Measurements from ENCODE around the gene MYCBPAP.
A peak's percentile ranks its signal among the peaks of the same experiment; 100 is the strongest.

Gene MYCBPAP

DNA sequence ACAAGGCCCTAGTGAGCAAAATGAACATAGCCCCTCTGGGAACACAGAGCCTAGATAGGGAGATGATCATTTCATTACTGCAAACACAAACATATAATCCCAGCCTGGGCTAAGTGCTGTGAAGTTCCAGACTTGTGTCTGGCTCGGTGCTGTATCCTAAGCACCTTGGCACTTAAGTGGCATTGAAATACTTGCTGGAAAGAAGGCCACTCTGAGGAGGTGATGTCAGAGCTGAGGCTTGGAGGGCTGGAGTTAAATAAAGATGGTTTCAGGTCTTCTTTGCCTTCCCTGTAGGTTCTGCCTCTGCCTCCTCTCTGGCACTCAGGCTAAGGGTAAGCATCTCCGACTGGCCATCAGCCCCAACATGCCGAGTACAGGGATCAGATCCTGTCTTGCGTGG is 49.9 kb downstream of the MYCBPAP start:
- DNase-seq (ENCODE audit: low spot score) = no peak

DNA sequence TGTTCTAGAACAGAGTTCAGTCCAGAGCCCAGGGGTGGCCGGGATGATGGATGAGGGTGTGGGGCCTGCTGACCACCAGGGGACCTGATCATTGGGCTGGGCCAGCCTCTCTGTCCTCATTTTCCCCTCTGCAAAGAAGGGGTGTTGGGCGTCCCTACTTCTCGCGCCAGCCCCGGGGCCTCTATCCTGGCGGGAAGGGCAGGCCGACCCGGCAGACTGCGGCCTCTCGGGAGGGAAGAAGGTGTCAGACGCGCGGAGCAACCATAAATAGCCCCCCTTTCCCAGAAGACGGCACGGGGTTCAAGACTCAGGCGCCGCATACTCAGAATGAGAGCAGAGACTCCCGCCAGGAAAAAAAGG is 50.3 kb downstream of the MYCBPAP start:
- DNase-seq (ENCODE audit: low spot score) = no peak

DNA sequence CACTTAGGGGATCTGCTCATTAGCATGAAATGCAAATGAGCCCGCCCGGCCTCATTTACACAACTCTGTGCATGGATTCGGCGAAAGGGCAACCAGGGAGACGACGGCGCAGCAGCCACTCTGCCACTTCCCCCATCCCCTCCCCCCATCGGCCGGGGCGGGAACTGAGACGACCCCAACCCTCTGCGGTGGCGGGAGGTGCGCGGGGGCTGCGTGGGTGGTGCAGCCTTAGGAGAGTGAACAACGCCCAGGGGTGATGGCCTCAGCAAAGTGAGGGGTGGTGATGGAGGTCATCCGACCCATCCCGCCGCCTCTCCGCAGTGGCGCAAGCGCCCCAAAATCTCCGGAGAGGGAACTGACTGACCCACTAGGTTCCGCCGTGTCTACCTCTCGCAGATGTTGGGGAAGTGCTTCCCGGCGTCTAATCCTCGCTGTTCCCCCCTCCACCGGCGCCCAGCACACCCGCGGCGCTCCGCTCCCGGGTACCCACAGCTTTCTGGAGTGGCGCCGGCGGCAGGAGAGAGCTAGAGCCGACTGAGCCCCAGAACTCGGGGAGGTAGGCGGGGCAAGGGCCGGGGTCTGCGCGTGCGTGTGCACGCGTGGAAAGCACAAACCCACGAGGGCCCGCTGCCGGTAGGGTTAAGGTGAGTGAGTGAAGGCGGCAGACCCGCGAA is 50.8 kb downstream of the MYCBPAP start:
- DNase-seq (ENCODE audit: low spot score) = no peak

DNA sequence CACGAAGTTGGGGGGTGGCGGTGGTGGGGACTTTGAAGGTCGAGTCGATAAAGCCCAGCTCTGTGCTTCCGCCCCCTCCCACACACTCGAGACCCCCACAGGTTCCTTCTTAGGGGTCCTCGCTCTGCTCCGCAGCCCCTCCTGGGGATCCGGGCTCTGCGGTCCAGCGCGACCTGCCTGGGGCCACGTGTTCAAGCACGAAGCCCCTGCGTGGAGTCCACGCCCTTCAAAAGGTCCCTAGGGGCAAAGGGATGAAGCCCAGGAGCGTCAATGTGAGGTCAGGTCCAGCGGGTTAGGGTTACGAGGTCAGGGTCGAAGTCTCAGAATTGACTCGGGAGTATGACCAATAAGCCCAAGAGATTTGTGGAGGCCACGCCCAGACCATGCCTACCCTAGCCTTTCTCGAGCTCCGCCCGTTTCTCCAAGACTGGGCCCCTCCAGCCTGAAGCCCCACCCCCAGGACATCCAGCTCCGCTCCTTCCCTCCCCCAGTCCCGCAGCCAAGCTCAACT is 51.5 kb downstream of the MYCBPAP start:
- no peak for DNase-seq (ENCODE audit: low spot score)

DNA sequence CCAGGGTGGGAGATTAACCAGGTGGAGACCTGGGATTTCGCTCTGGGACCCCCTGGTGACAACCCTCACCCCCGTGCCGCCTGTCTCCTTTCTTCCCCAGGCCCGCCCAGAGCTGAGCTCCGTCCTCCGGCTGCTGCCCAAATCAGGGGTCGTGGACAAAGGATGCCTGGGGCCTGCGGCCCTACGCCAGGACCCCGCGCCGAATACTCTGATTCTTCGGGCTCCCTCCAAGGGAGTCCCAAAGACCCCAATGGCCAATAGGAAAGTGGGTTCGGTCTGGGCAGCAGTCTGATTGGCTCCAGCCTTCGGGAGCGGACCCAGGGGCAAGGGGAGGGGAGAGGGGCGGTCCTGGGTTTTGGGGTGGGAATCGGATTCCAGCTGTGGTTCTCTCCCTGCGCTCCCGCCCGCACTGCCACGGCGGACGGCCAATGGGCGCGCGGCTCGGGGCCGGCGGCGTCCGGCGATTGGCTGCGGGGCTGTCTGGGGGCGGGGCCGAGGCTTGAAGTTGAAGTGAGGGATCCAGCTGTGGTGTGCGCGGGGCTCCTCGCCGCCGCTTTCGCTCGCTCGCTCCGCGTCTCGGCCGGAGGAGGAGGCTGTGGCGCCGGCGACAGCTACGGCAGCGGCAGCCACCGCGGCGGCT is 52.1 kb downstream of the MYCBPAP start, which contains the start of gene CACNA1G:
CACNA1G (plus strand) TSS at position 531 of the 640 bp plus-strand sequence. CDS start 745 bp downstream, outside the sequence.
- DNase-seq (ENCODE audit: low spot score) = peak; percentile 99

DNA sequence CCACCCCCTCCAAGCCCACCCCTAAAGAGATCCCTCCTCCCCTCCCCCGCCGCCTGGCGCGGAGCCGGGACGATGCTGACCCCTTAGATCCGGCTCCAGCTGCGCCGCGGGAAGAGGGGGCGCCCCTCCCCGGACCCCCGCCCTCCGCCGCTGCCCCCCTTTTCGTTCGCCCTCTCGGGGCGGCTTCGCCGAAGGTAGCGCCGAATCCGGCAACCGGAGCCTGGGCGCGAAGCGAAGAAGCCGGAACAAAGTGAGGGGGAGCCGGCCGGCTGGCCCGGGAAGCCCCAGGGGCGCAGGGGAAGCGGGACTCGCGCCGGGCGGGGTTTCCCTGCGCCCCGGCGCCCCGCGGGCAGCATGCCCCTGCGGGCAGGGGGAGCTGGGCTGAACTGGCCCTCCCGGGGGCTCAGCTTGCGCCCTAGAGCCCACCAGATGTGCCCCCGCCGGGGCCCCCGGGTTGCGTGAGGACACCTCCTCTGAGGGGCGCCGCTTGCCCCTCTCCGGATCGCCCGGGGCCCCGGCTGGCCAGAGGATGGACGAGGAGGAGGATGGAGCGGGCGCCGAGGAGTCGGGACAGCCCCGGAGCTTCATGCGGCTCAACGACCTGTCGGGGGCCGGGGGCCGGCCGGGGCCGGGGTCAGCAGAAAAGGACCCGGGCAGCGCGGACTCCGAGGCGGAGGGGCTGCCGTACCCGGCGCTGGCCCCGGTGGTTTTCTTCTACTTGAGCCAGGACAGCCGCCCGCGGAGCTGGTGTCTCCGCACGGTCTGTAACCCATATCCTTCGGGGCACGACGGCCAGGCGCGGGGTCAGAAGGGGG is 52.9 kb downstream of the MYCBPAP start:
- no peak for DNase-seq (ENCODE audit: low spot score)

DNA sequence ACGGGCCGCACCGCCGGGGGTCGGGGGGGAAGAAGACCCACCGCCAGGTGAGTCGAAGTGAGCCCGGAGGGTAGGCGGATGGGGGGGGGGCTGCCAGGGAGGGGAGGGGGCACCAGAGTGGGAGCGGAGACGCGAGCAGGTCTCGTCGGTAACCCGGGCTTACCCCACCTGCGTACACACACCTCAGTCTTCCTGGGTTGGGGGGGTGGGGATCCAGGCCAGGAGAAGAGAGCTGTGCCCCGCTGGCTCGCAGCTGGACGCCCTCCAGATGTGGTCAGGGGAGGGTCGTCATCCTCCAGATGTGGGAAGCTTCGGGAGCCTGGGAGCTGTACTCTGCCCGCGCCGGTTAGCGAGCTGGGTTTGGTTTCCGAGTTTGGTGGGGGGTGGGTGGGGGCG is 53.5 kb downstream of the MYCBPAP start:
- DNase-seq (ENCODE audit: low spot score) = no peak

DNA sequence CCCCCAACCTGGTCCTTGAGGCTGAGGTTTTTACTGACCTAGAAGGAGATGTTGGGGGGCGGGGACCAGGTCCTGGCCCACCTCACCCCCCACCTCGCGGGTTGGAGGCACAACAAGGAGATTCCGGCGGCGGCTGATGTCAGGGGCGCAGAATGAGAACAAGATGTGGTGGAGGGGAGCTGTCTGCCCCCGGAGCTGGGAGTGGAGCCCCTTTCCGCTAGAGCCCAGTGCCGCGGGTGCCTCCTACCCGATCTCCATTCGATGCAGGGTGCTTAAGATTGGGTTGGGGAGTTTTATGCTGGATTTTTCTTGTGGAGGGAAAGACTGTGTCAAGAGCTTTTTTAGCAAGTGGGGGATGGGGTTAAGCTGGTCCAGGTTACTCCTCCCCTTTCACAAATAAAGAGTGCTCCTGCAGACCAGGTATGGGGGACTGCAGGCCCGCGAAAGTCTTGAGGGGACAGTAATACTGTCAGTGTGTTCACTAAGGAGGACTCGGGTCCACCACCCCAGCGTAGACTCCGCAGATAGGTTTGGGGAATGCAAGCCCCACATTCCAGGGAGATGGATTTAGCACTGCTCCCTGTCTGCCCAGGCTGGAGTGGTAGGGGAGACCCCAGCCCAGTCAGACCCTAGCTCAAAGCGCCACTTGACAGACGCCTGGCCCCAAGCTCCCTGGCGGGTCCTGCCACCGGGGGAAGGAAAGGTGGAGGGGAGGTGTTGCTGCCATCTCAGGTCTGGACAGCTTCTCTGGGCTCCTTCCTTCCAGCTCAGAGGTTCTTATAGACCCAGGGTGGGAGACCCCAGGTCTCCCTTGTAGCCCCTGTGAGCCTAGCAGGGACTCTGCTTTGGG is 54.2 kb downstream of the MYCBPAP start:
- DNase-seq (ENCODE audit: low spot score) = no peak

DNA sequence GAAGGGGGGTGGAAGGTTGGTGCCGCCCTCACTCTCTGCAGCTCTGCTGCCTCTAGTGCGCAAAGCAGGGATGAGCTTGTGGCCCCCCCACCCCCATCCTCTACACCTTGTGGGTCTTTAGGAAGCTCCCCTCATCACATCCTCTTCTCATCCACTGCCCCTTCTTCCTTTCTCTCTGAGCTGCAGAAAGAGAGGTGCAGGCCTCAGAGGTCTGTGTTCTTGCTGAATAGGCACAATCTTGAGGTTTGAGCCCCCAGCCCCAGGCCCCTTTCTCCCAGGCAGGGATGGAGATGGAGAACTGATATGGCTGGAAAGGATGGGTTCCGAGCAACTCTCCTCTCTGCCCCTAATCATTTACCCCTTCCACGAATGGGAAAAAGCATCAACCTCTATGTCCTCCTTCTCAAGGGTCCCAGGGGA is 54.9 kb downstream of the MYCBPAP start:
- DNase-seq (ENCODE audit: low spot score) = no peak

DNA sequence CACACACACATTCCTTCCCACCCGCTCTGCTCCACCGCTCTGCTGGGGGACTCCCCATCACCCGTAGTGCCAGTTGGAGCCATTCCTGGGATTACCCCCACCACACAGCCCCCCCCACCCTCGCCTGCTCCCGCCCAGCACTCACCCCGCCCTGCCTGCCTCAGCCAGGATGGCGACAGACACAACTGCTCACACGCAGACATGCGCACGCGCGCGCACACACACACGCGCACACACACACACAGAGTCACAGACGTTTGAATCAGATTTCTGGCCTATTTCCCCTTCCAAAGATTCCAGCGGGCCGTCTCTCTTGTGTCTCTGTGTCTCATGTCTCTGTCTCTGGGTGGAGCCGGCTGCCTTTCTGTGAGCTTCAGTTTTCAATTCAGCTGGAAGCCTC is 56.7 kb downstream of the MYCBPAP start:
- peak; percentile 76 for DNase-seq (ENCODE audit: low spot score)

DNA sequence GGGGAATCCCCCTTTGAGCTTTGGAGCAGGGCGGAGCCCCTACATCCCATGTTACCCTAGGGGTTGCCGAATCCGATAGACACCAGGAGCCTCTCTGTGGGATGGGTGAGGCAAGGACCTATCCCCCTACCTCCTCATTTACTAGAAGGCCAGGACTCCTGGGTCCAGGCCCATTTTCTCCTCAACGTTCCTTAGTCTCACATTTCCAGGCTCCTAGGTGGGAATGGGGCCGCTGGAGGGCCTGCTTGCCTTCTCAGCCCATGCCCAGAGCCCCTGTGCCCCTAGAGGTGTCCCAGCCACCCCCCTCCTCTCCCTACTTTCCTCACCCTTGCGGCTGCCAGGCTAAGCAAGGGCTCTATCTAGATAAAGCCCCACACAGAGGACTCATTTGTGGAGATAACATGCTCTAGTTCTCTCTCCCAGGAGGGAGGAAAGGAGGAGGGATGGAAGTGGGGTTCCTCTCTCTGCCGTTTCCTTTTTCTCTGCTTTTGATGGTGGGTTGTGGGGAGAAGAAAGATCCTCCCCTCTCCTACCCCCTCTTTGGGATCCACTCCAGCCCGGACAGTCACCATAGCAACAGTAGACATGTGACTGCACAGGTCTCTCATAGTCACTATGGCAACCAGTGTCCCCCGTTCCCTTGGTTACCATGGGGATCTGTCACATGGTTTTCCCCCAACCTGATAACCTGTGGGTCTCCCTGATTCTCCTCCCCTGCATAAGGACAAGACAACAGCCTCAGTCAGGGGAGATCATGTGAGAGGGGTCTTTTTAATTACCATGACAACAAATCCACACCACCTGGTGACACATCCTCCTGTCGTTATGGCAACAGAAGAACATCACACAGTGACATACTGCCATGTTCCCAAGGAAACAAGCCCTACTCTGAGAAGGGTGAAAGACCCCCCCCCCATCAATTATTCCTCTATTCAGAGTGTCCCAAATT is 57.4 kb downstream of the MYCBPAP start:
- DNase-seq (ENCODE audit: low spot score) = no peak

DNA sequence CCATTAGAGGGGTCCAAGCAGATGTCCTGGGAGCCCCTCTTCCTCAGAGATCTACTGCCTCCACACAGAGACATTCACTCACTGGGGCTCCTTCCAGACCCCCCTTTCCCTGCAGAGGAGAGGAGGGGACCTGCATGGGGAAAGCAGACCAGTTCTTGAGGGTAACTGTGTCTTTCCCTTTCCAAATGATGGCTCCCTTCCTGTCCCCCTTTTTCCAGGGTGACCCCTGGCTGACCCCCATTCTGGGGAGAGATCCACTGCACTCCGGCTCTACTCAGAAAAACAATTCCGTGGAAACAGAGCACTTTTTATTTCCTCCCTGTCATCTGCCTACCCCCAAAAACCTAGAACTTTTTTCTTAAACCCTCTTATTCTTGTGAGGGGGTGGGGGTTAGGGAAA is 58.6 kb downstream of the MYCBPAP start:
- no peak for DNase-seq (ENCODE audit: low spot score)

DNA sequence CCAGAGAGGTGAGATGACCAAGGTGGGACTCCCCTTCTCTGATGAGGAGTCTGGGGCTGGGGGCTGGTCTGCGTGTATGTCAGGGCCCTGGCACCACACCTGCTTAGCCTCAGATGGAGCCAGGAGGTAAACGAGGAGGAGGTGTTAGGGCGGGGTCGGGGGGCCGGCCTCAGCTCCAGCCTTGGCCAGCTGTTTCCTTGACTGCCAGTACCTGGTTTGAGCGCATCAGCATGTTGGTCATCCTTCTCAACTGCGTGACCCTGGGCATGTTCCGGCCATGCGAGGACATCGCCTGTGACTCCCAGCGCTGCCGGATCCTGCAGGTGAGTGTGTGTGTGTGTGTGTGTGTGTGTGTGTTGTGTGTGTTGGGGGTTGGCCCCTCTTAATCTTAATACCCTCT is 60.4 kb downstream of the MYCBPAP start:
- DNase-seq (ENCODE audit: low spot score) = no peak

DNA sequence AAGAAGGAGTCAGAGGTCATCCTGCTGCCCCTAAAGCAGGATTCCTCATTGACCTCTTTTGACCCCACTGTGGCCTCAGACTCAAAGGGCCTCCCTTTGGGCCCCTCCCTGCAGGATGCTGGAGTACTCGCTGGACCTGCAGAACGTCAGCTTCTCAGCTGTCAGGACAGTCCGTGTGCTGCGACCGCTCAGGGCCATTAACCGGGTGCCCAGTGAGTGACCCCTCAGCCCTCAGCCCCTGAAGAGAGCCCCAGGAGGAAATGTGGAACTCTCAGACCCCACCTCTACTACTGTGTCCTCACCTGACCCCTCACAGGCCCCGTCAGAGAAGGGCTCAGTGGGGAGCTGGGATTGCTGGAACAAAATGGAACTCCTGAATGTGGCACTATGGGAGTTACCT is 61.4 kb downstream of the MYCBPAP start:
- DNase-seq (ENCODE audit: low spot score) = no peak

DNA sequence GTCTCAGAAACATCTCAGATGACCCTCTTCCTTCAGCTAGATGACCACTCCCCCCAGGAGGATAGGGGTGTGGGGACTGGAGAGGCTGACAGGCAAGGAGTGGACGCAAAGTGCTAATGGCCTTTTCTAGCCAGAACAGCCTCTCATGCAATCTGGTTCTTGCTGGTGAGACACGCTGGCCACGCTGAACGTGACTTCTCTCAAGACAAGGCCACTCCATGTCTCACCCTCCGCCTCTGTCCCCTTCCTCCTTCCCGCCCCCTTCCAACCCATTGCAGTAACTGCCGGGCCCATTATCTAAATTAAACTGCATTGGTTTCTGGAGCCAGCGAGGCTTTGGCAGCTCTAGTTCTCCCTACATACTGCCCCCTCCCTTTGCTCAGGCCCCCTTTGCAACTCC is 61.8 kb downstream of the MYCBPAP start:
- DNase-seq (ENCODE audit: low spot score) = no peak

DNA sequence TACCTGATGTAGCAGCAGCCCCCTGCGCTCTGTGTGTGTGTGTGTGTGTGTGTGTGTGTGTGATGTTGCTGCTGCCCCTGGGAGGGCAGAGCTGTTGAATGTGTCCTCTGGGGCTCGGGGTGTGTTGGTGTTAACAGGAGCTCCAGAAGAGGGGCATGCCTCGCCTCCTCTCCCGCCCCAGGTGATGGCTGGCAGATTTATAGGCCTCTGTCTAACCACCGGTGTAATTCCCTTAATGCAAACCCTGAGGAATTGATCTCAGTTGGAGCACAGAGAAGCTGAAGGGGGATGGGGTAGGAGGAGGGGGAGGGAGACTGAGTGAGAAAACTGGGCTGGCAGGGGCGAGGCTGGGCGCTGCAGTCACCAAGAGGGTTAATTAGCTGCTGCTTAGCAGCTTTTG is 62.3 kb downstream of the MYCBPAP start:
- DNase-seq (ENCODE audit: low spot score) = no peak

DNA sequence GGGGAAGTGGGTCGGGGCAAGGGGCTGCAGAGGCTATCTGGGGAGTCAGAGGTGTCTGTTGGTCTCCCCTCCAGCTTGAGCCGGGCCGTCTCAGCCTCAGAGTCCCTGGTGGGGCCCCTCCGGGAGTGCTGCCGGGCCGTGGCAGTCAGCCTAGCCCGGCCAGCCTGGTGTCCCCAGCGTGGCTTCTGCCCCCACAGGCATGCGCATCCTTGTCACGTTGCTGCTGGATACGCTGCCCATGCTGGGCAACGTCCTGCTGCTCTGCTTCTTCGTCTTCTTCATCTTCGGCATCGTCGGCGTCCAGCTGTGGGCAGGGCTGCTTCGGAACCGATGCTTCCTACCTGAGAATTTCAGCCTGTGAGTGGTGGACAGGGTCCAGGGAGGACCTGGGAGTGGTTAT is 63.4 kb downstream of the MYCBPAP start:
- DNase-seq (ENCODE audit: low spot score) = no peak

DNA sequence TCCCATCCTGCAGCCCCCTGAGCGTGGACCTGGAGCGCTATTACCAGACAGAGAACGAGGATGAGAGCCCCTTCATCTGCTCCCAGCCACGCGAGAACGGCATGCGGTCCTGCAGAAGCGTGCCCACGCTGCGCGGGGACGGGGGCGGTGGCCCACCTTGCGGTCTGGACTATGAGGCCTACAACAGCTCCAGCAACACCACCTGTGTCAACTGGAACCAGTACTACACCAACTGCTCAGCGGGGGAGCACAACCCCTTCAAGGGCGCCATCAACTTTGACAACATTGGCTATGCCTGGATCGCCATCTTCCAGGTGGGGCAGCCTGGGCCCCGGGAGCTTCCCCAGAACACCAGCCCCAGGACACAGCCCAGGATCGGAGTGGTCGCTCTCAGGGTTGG is 64.3 kb downstream of the MYCBPAP start:
- DNase-seq (ENCODE audit: low spot score) = no peak

DNA sequence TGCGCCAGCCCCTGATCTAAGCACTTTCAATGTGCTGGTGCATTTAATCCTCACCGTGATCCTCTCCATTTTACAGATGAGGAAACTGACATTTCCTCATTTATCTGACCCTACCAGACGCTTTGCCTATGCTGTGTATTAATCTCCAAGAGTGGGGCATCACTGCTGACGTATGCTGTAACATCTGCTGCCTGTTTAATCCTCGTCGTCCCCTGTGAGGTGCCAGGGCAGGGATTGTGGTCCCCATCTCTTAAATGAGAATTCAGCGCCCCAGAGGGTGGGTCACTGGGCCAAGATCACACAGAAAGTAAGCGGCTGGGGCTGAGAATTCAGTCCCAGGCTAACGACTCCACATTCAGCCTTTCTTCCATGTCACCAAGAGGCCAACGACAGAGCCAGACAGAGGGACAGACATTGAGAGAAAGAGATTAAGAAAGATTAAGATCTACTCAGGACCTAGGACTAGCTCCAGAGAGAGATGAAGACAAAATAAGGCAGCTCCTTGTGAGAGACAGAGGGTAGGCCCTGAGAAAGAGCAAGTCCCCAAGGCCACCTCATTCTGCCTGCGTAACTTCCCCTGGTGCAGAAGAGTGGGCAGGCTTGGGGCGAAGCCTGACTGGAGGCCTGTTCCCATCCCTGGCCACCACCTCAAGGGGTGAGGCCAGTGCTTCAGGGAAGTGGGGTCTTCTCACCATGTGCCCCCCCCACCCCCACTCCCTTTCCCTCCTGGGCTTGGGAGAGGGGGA is 65.8 kb downstream of the MYCBPAP start:
- no peak for DNase-seq (ENCODE audit: low spot score)

DNA sequence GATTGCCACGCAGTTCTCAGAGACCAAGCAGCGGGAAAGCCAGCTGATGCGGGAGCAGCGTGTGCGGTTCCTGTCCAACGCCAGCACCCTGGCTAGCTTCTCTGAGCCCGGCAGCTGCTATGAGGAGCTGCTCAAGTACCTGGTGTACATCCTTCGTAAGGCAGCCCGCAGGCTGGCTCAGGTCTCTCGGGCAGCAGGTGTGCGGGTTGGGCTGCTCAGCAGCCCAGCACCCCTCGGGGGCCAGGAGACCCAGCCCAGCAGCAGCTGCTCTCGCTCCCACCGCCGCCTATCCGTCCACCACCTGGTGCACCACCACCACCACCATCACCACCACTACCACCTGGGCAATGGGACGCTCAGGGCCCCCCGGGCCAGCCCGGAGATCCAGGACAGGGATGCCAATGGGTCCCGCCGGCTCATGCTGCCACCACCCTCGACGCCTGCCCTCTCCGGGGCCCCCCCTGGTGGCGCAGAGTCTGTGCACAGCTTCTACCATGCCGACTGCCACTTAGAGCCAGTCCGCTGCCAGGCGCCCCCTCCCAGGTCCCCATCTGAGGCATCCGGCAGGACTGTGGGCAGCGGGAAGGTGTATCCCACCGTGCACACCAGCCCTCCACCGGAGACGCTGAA is 67.5 kb downstream of the MYCBPAP start:
- no peak for DNase-seq (ENCODE audit: low spot score)

All from hepatic stellate cell (primary cell).